GM12878 (cell line): ENCODE results near the gene G2E3.

Experiments used
- CTCF ChIP-seq, 3 experiments: IDR thresholded peaks in 2 of 3; conservative IDR thresholded peaks in 1 of 3; 2 replicates each; pipeline ENCODE4 v1.5.1; 2011; ENCODE audit warnings: low read depth in 3 of 3, low read length in 3 of 3, mild to moderate bottlenecking in 3 of 3, control low read depth in 2 of 3, moderate library complexity in 2 of 3, inconsistent platforms in 1 of 3, mixed read lengths in 1 of 3; ENCODE audit not compliant: control insufficient read depth in 2 of 3, insufficient read depth in 1 of 3; ENCODE audit errors: extremely low read depth in 1 of 3
- EZH2 ChIP-seq: IDR thresholded peaks from 2 replicates; pipeline ENCODE4 v1.6.1; 2012; ENCODE audit warnings: low read depth, mild to moderate bottlenecking, control low read depth, inconsistent platforms, low read length, borderline replicate concordance; ENCODE audit not compliant: control insufficient read depth
- POLR2A ChIP-seq: IDR thresholded peaks from 2 replicates; pipeline ENCODE4 v1.6.1; 2011; ENCODE audit warnings: low read depth, mild to moderate bottlenecking, low read length
- POLR2AphosphoS5 ChIP-seq: IDR thresholded peaks from 2 replicates; pipeline ENCODE4 v1.6.1; 2011; ENCODE audit warnings: mild to moderate bottlenecking, low read length, inconsistent platforms
- REST ChIP-seq: IDR thresholded peaks from 2 replicates; pipeline ENCODE4 v1.6.1; 2012; ENCODE audit warnings: mild to moderate bottlenecking, low read depth, low read length
- SPI1 ChIP-seq: IDR thresholded peaks from 2 replicates; pipeline ENCODE4 v1.6.1; 2011; ENCODE audit warnings: low read depth, mild to moderate bottlenecking, low read length, moderate library complexity, borderline replicate concordance; ENCODE audit not compliant: insufficient read depth
- SRF ChIP-seq, 2 experiments: IDR thresholded peaks; 2 replicates each; pipeline ENCODE4 v1.6.1; 2011; ENCODE audit warnings: low read depth in 2 of 2, low read length in 2 of 2, mild to moderate bottlenecking in 1 of 2, moderate library complexity in 1 of 2
- YY1 ChIP-seq: IDR thresholded peaks from 2 replicates; pipeline ENCODE4 v1.6.1; 2011; ENCODE audit warnings: low read depth, mild to moderate bottlenecking, low read length

GRCh38 chr14:30669594-30669993 lies 110.6 kb downstream of the G2E3 start:
- TF ChIP-seq CTCF (IDR thresholded peaks at IDR 0.05 in 2 of 3, conservative IDR thresholded peaks at IDR 0.05 in 1 of 3; ENCODE audit: control insufficient read depth in 2 of 3, extremely low read depth in 1 of 3, insufficient read depth in 1 of 3, low read depth in 3 of 3, low read length in 3 of 3) (no peak), EZH2 (no peak), REST (no peak), SRF (IDR thresholded peaks at IDR 0.05; ENCODE audit: low read depth in 2 of 2, low read length in 2 of 2) (no peak), POLR2A (no peak), SPI1 (no peak), YY1 (no peak), POLR2AphosphoS5 (no peak)
